Stimulated activated CD8-positive, alpha-beta memory T cell treated with anti-CD3 and anti-CD28 coated beads, Interleukin-4, amount 100 ng/mL, for 1 hour (primary cell): ENCODE results near the gene ERN1.
"Not testable (repeated sequence)": the region's sequence is repeated elsewhere in the genome, so short reads cannot be mapped to it uniquely, and the experiment has no call there.

Experiments used
- DNase-seq, 2 donors: peaks; one replicate each; pipeline ENCODE4 v3.0.0-alpha.2; 2020; ENCODE audit warnings: low read depth in 2 of 2, low spot score in 1 of 2

Gene ERN1

GRCh38 chr17:64129765-64130558 lies at the start of gene ERN1:
TSS of gene ERN1 (minus strand) at chr17:64130144. CDS start at chr17:64130029, 115 bp downstream.
- DNase-seq: peak; percentile 91 to 92

GRCh38 chr17:64179024-64179423 lies 49.1 kb upstream of the ERN1 start:
- DNase-seq: not testable (repeated sequence)

GRCh38 chr17:64178011-64178825 lies 48.3 kb upstream of the ERN1 start:
- no peak for DNase-seq

GRCh38 chr17:64177311-64178010 lies 47.5 kb upstream of the ERN1 start:
- DNase-seq: no peak

GRCh38 chr17:64176556-64176955 lies 46.6 kb upstream of the ERN1 start:
- no peak for DNase-seq

GRCh38 chr17:64174686-64175456 lies 44.9 kb upstream of the ERN1 start:
- no peak for DNase-seq

GRCh38 chr17:64173646-64174045 lies 43.7 kb upstream of the ERN1 start:
- DNase-seq: no peak

GRCh38 chr17:64172510-64172909 lies 42.6 kb upstream of the ERN1 start:
- DNase-seq: no peak

- DNase-seq: no peak
Observed at GRCh38 chr17:64171041-64171440, 41.1 kb upstream of the ERN1 start.

GRCh38 chr17:64170286-64170685 lies 40.3 kb upstream of the ERN1 start:
- DNase-seq: no peak

GRCh38 chr17:64167666-64168065 lies 37.7 kb upstream of the ERN1 start:
- DNase-seq: not testable (repeated sequence)

GRCh38 chr17:64166876-64167275 lies 36.9 kb upstream of the ERN1 start:
- no peak for DNase-seq

GRCh38 chr17:64165347-64165746 lies 35.4 kb upstream of the ERN1 start:
- DNase-seq: no peak

GRCh38 chr17:64164596-64165285 lies 34.8 kb upstream of the ERN1 start:
- DNase-seq: no peak

GRCh38 chr17:64163468-64163867 lies 33.5 kb upstream of the ERN1 start:
- no peak for DNase-seq

GRCh38 chr17:64162554-64162953 lies 32.6 kb upstream of the ERN1 start:
- DNase-seq: no peak

- no peak for DNase-seq
Observed at GRCh38 chr17:64161380-64162176, 31.6 kb upstream of the ERN1 start.

- no peak for DNase-seq
Observed at GRCh38 chr17:64160378-64160777, 30.4 kb upstream of the ERN1 start.

- DNase-seq: no peak
Observed at GRCh38 chr17:64158831-64159590, 29.1 kb upstream of the ERN1 start.
